Epithelial cell of proximal tubule (primary cell): ENCODE results near the gene ARRB1. TPM values are rescaled to one million over a fixed set of nuclear protein-coding genes. Genes with fewer than 3 reads are reported as not detected.

ENCODE experiments used
- DNase-seq: peaks from one replicate; pipeline ENCODE4 v3.0.0-alpha.2; 2011; ENCODE audit warnings: low read depth
- H3K4me3 ChIP-seq: 2 replicates; pipeline ENCODE4 v1.5.1; 2011; ENCODE audit warnings: low read depth, mild to moderate bottlenecking, low read length
- CTCF ChIP-seq: conservative IDR thresholded peaks from 2 replicates; pipeline ENCODE4 v1.5.1; 2012; ENCODE audit warnings: low read depth, mild to moderate bottlenecking, low read length
- total RNA-seq: library from RNA; depleted of rRNA; stranded (reverse); fragments of >200 nt; gene quantifications from 2 replicates; pipeline ENCODE4 v1.2.3, GENCODE V29; 2015

The ARRB1 gene
- total RNA-seq, 1 donor from 2014 or later = 13.8 TPM

GRCh38 chr11:75267171-75267970, 84.1 kb downstream of the ARRB1 start:
- DNase-seq = no peak
- H3K4me3 ChIP-seq = no peak overlapping the region
- TF ChIP-seq CTCF = no peak

DNA sequence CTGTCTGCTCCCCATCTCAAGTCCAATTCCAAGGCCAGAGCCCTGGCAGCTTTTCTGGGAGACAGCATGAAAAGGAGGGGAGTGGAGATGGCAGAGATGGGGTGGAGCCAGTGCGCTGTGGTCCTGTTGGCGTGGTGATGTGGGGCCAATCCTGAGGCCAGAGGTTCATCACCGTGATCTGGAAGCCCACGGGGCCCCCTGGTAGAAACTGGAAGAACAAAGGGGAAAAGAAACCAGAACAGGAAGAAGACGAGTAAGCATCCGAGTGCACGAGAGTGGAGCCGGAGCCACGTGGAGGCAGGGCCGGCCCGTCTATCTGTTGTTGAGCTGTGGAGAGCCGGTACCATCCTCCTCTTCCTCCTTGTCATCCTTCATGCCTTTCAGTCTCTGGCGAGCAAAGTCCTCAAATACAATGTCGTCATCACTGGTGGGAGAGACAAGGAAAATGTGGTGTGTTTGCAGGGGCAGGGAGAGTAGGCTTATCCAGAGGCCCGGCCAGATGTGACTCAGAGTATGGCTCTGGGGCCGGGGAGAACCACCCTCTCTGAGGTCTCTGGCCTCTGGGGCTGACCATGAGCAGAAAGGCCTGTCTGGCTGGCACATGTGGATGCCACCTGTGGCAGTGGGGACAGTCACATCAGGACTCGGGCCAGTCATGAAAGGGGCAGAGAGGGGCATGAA, 85.5 kb downstream of the ARRB1 start:
- no peak for DNase-seq
- H3K4me3 ChIP-seq = no peak overlapping the region
- no peak for TF ChIP-seq CTCF

DNA sequence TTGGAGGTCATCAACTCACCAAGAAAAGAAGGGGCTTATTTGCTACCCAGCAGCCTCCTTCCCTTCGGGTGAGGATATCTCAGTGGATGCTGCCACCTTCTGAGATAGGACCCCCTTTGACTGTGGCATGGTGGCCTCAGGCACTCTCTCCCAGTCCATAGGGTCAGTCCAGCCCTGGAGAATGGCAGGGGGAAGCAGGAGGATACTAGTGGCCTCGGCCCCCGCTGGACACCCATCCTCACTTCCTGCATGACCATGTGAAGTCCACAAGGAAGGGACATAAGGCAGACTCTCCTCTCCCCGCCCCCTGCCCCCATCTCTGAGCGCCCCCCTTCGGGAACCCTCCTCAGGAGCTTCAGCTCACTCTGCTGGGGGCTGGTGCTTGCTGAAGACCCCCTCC, 86.5 kb downstream of the ARRB1 start:
- no peak overlapping the region for H3K4me3 ChIP-seq
- no peak for DNase-seq
- TF ChIP-seq CTCF = no peak

- DNase-seq = no peak
These were observed 87.1 kb downstream of the ARRB1 start for GRCh38 chr11:75264356-75264755.

GRCh38 chr11:75263944-75264349, 87.5 kb downstream of the ARRB1 start:
- H3K4me3 ChIP-seq = no peak overlapping the region
- DNase-seq = peak; percentile 29
- TF ChIP-seq CTCF = no peak

More at GRCh38 chr11:75264356-75264755, 87.1 kb downstream of the ARRB1 start:
- no peak overlapping the region for H3K4me3 ChIP-seq
- TF ChIP-seq CTCF = no peak

- H3K4me3 ChIP-seq = no peak overlapping the region
- TF ChIP-seq CTCF = no peak
- no peak for DNase-seq
These were observed 88.3 kb downstream of the ARRB1 start for GRCh38 chr11:75262961-75263852.
